ENCODE data around the gene RSU1. TPM values are rescaled to one million over a fixed set of nuclear protein-coding genes. Genes with fewer than 3 reads are reported as not detected.
A peak's percentile ranks its signal among the peaks of the same experiment; 100 is the strongest.

Gene RSU1
- total and polyA plus RNA-seq, 2 donors (not counting 3 experiments of a cell fraction or from before 2014, with no cell fraction given), result 80.2 to 104 TPM

- peaks cover 23% of the 10 kb centered on the region for H3K4me1 ChIP-seq (ENCODE audit: control insufficient read depth, extremely low read depth, insufficient read depth, low read length)
- POLR2A ChIA-PET, result interaction anchor here (0.6 kb wide), 2 partner anchors 152 to 375 kb away, joined by 4 to 6 read pairs; no protein-coding TSS in a partner anchor
- BruUV-seq (replicated peaks), result no TSS peak
- no peak overlapping the region for H3K4me3 ChIP-seq (replicated peaks in 1 of 3; ENCODE audit: insufficient read depth in 1 of 3, low read depth in 1 of 3, low read length in 3 of 3)
- H3K9ac ChIP-seq (replicated peaks; ENCODE audit: extremely low read depth, insufficient read depth, low read length), result no peak overlapping the region
- dilution Hi-C loops (cut with MboI; ENCODE audit: extremely low pct_ligation_motif_present, low sequenced_read_pairs), result no loop called here
- intact Hi-C loops (cut with micrococcal nuclease), result loop anchor here (5.0 kb wide), 1 partner anchor 208 kb away; no protein-coding TSS in a partner anchor
- FAIRE-seq, result no peak
- no peak overlapping the region for H3K27ac ChIP-seq (ENCODE audit: insufficient read depth, low read depth, low read length)
- CTCF ChIA-PET, result interaction anchor here (1.1 to 2.2 kb wide), 3 partner anchors 9 to 208 kb away, joined by 3 to 8 read pairs (median 7); no protein-coding TSS in a partner anchor
- peak; percentile 56 for DNase-seq (ENCODE audit: low read depth, low spot score)
- H2AFZ ChIP-seq (ENCODE audit: low read depth, low read length), result no peak overlapping the region
- no peaks in the 10 kb centered on the region for H3K9me3 ChIP-seq (replicated peaks; ENCODE audit: control insufficient read depth, insufficient read depth, low read length)
- no peaks in the 10 kb centered on the region for H4K20me1 ChIP-seq (replicated peaks; ENCODE audit: control insufficient read depth, extremely low read depth, insufficient read depth, low read length)
- H3K4me2 ChIP-seq (ENCODE audit: insufficient read depth, low read length), result peak overlapping the region; percentile 8
- no peaks in the 10 kb centered on the region for H3K9me1 ChIP-seq (replicated peaks; ENCODE audit: control insufficient read depth, extremely low read depth, insufficient read depth, low read length)
- no peaks in the 10 kb centered on the region for H3K36me3 ChIP-seq (ENCODE audit: control insufficient read depth in 2 of 2, extremely low read depth in 1 of 2, insufficient read depth in 2 of 2, low read length in 2 of 2)
- no peaks in the 10 kb centered on the region for H3K79me2 ChIP-seq (ENCODE audit: control insufficient read depth, insufficient read depth, low read length)
- H3K27me3 ChIP-seq (ENCODE audit: control insufficient read depth in 2 of 2, insufficient read depth in 2 of 2, low read length in 2 of 2), result no peaks in the 10 kb centered on the region
- TF ChIP-seq POLR2AphosphoS5 (IDR thresholded peaks at IDR 0.05; ENCODE audit: insufficient read depth, low read depth, low read length) (peak; percentile 31), GATA2 (IDR thresholded peaks at IDR 0.05; ENCODE audit: insufficient read depth, insufficient read length, low read depth, low read length) (no peak), JUN (IDR thresholded peaks at IDR 0.05; ENCODE audit: borderline replicate concordance, insufficient read depth, insufficient read length, low read depth) (peak; percentile 53), POLR2A (IDR thresholded peaks at IDR 0.05; ENCODE audit: low read depth, low read length) (no peak), FOS (IDR thresholded peaks at IDR 0.05; ENCODE audit: borderline replicate concordance, insufficient read depth, low read length) (peak; percentile 57)
Observed at GRCh38 chr10:16854623-16855022, 37.4 kb upstream of the RSU1 start.

- TF ChIP-seq JUN (IDR thresholded peaks at IDR 0.05; ENCODE audit: borderline replicate concordance, insufficient read depth, insufficient read length, low read depth), result no peak
- no peak for TF ChIP-seq POLR2A (IDR thresholded peaks at IDR 0.05; ENCODE audit: low read depth, low read length)
- FAIRE-seq (no peak), DNase-seq (ENCODE audit: low read depth, low spot score) (no peak)
- ChIA-PET CTCF (interaction anchor here (1.2 to 2.2 kb wide), 10 partner anchors 9 to 406 kb away, joined by 3 to 17 read pairs (median 6); partner anchors contain the start of gene TRDMT1), POLR2A (no interaction called here)
- Histone ChIP-seq H3K9me1 (replicated peaks; ENCODE audit: control insufficient read depth, extremely low read depth, insufficient read depth, low read length) (no peaks in the 10 kb centered on the region), H4K20me1 (replicated peaks; ENCODE audit: control insufficient read depth, extremely low read depth, insufficient read depth, low read length) (no peaks in the 10 kb centered on the region), H3K79me2 (ENCODE audit: control insufficient read depth, insufficient read depth, low read length) (no peaks in the 10 kb centered on the region), H3K9ac (replicated peaks; ENCODE audit: extremely low read depth, insufficient read depth, low read length) (no peak overlapping the region), H3K4me2 (ENCODE audit: insufficient read depth, low read length) (no peak overlapping the region), H3K9me3 (replicated peaks; ENCODE audit: control insufficient read depth, insufficient read depth, low read length) (no peaks in the 10 kb centered on the region), H3K27me3 (ENCODE audit: control insufficient read depth in 2 of 2, insufficient read depth in 2 of 2, low read length in 2 of 2) (no peaks in the 10 kb centered on the region), H2AFZ (ENCODE audit: low read depth, low read length) (no peak overlapping the region), H3K27ac (ENCODE audit: insufficient read depth, low read depth, low read length) (no peak overlapping the region), H3K4me1 (ENCODE audit: control insufficient read depth, extremely low read depth, insufficient read depth, low read length) (peaks cover 23% of the 10 kb centered on the region), H3K36me3 (ENCODE audit: control insufficient read depth in 2 of 2, extremely low read depth in 1 of 2, insufficient read depth in 2 of 2, low read length in 2 of 2) (no peaks in the 10 kb centered on the region), H3K4me3 (replicated peaks in 1 of 3; ENCODE audit: insufficient read depth in 1 of 3, low read depth in 1 of 3, low read length in 3 of 3) (no peak overlapping the region)
- dilution Hi-C loops (cut with MboI; ENCODE audit: extremely low pct_ligation_motif_present, low sequenced_read_pairs), result no loop called here
- no TSS peak for BruUV-seq (replicated peaks)
- intact Hi-C loops (cut with micrococcal nuclease), result loop anchor here (1.0 to 5.0 kb wide), 6 partner anchors 112 to 403 kb away; no protein-coding TSS in a partner anchor
Observed at GRCh38 chr10:16853809-16854208, 36.6 kb upstream of the RSU1 start.
